Brain microvascular endothelial cell (primary cell): ENCODE data around the gene SLC41A3.

ENCODE experiments used
- DNase-seq: peaks from one replicate; pipeline ENCODE4 v3.0.0-alpha.2; 2020
- H3K27ac ChIP-seq: fragments of 250-450 bp; sonication (Bioruptor Pico); 2 replicates; pipeline ENCODE4 v1.5.1; 2020; ENCODE audit warnings: mild to moderate bottlenecking, moderate library complexity
- H3K27me3 ChIP-seq: fragments of 250-450 bp; sonication (Bioruptor Pico); replicated peaks from 2 replicates; pipeline ENCODE4 v1.5.1; 2020; ENCODE audit warnings: mild to moderate bottlenecking
- H3K36me3 ChIP-seq: fragments of 250-450 bp; sonication (Bioruptor Pico); replicated peaks from 2 replicates; pipeline ENCODE4 v1.5.1; 2020; ENCODE audit warnings: mild to moderate bottlenecking
- H3K4me3 ChIP-seq: 2 replicates; pipeline ENCODE4 v1.5.1; 2011; ENCODE audit warnings: low read depth, mild to moderate bottlenecking, control low read depth, low read length, moderate library complexity
- in situ Hi-C: cut with HindIII; loops from 2 replicates; pipeline ENCODE4 v1.10.0; 2017; ENCODE audit warnings: low sequenced_read_pairs, low pct_ligation_motif_present
- TF ChIP-seq, protein P1 (sequence below): IDR thresholded peaks from 2 replicates; pipeline ENCODE4 v1.5.1; 2011; ENCODE audit warnings: low read depth, mild to moderate bottlenecking, moderate library complexity, low read length, control low read depth, inconsistent platforms; ENCODE audit errors: missing control alignments

The SLC41A3 gene

DNA sequence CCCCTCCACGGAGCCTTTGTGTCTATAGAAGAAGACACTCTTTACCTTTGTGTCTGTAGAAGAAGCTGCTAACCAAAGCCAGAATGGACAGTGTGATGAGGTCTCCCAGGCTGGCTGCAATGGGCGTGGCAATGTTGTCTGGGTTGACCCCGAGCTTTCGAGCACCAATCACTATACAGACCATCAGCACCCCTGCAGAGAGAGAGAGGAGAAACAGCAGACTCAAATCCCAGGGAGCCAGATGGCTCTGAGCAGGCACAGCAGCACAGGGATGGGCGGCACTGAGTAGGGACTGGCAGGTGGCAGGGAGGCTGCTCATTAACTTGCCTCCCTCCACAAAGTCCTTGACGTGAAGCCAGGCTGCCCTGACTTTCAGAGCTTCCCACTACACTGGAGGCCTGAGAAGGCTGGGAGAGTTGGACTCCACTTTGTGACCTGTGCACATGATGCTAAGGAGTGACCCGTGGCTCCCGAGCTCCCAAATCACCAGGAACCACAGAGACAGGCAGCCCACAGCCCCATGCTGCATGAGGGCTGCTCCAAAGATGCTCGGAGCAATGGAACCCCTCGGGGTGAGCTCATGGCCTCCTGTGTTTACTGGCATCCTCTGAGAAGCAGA lies 61.1 kb downstream of the SLC41A3 start:
- in situ Hi-C loops: no loop called here
- H3K27ac ChIP-seq: no peak overlapping the region
- H3K4me3 ChIP-seq: no peak overlapping the region
- TF ChIP-seq, protein P1, sequence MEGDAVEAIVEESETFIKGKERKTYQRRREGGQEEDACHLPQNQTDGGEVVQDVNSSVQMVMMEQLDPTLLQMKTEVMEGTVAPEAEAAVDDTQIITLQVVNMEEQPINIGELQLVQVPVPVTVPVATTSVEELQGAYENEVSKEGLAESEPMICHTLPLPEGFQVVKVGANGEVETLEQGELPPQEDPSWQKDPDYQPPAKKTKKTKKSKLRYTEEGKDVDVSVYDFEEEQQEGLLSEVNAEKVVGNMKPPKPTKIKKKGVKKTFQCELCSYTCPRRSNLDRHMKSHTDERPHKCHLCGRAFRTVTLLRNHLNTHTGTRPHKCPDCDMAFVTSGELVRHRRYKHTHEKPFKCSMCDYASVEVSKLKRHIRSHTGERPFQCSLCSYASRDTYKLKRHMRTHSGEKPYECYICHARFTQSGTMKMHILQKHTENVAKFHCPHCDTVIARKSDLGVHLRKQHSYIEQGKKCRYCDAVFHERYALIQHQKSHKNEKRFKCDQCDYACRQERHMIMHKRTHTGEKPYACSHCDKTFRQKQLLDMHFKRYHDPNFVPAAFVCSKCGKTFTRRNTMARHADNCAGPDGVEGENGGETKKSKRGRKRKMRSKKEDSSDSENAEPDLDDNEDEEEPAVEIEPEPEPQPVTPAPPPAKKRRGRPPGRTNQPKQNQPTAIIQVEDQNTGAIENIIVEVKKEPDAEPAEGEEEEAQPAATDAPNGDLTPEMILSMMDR: no peak
- H3K36me3 ChIP-seq: no peaks in the 10 kb centered on the region
- H3K27me3 ChIP-seq: no peaks in the 10 kb centered on the region
- DNase-seq: no peak

DNA sequence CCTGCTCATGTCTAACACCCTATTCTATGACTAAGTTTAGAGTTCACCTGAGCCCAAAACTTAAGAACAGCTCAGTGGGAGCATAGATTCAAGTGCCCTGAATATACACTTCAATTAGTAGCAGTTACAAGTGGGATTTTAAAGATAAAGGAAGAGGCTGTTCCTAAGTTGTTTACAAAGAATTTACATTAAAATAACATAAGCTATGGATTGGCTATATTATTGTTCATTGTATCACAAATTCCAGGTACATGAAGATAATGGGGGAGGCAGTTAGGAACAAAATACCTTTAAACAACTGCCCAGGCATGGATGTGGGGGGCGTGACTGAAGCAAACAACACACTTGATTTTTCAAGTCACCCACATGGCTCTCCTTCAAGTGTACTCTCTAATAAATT lies 62.2 kb downstream of the SLC41A3 start:
- in situ Hi-C loops: no loop called here
- TF ChIP-seq, protein P1: no peak
- Histone ChIP-seq H3K27me3 (no peaks in the 10 kb centered on the region), H3K4me3 (no peak overlapping the region), H3K36me3 (no peaks in the 10 kb centered on the region), H3K27ac (no peak overlapping the region)
- DNase-seq: no peak

DNA sequence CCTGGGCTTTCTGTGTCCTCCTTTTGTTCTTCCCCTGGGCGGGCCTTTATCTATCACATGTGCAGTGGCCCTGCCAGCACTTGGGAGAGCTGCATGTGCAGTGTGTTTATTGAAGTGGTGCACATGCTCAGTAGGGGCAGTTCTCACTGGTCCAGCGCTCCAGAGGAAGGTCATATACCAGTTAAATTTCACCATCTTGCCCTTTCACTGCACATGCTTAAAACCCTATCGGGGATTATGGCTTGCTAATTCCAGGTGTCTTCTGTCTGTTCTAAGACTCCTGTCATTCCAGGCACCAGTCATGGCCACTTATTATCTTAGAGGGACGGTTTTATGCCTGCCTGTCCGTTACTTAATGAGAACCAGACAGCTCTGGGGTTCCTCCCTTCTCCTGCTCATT lies 62.7 kb downstream of the SLC41A3 start:
- TF ChIP-seq, protein P1: no peak
- Histone ChIP-seq H3K27me3 (no peaks in the 10 kb centered on the region), H3K27ac (no peak overlapping the region), H3K4me3 (no peak overlapping the region), H3K36me3 (no peaks in the 10 kb centered on the region)
- DNase-seq: no peak
- in situ Hi-C loops: no loop called here

DNA sequence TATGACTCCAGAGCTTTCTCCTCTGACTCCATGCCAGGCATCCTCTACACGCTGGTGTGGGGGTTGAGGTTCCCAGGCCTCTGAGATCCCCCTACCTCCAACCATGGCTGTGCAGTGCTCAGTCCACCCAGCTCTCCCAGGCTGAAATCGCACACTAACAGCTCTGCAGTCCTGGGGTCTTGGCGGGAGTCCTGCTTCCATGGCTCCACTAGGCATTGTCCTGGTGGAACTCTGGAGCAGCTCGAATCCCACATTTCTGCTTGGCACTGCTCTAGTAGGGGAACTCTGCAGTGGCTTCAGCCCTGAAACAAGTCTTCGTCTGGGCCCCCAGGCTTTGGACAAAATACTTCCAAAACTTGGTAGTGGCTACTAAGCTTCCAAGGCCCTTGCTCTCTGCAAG lies 64.2 kb downstream of the SLC41A3 start:
- DNase-seq: no peak
- TF ChIP-seq, protein P1: no peak
- no peaks in the 10 kb centered on the region for H3K36me3 ChIP-seq
- H3K4me3 ChIP-seq: no peak overlapping the region
- H3K27ac ChIP-seq: no peak overlapping the region
- no peaks in the 10 kb centered on the region for H3K27me3 ChIP-seq
- in situ Hi-C loops: no loop called here

DNA sequence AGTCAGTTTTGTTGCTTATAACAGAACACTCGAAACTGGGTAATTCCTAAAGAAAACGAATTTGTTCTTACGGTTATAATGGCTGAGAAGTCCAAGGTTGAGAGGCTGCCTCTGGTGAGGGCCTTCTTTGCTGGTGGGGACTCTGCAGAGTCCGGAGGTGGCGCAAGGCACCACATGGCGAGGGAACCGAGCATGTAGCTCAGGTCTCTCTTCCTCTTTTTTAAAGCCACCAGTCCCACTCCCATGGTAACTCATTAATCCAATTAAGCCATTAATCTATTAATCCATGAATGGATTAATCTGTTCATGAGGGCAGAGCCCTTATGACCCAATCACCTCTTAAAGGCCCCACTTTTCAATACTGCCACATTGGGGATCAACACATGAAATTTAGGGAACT lies 64.9 kb downstream of the SLC41A3 start:
- DNase-seq: no peak
- no peaks in the 10 kb centered on the region for H3K27me3 ChIP-seq
- H3K36me3 ChIP-seq: no peaks in the 10 kb centered on the region
- TF ChIP-seq, protein P1: no peak
- H3K4me3 ChIP-seq: no peak overlapping the region
- in situ Hi-C loops: no loop called here
- H3K27ac ChIP-seq: no peak overlapping the region

DNA sequence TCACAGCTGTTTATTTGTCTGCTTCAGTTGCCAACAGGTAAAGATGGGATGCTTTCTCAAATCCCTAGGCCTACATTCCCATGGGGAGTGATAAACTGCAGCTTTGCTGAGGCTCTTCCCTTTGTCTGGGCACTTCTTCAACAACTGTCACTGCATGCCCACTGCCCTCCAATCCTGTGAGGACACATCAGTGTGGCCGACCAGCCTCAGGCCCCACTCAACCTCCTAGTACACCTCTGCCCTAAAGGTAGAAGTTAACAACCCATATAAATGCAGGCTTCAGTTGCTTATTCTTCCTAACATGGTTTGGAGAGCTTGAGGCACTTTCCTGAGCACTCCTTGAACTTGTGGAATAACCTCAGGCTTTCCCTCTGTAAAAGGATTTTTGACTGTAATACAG lies 65.4 kb downstream of the SLC41A3 start:
- Histone ChIP-seq H3K27ac (no peak overlapping the region), H3K4me3 (no peak overlapping the region), H3K36me3 (no peaks in the 10 kb centered on the region), H3K27me3 (no peaks in the 10 kb centered on the region)
- no peak for DNase-seq
- in situ Hi-C loops: no loop called here
- TF ChIP-seq, protein P1: no peak
